GM12878 (cell line): ENCODE data around the gene DISC1. TPM values are rescaled to one million over a fixed set of nuclear protein-coding genes. Genes with fewer than 3 reads are reported as not detected.

ENCODE experiments used
- ATAC-seq: fragments of 200-7000 bp; cut with Tn5 transposase; 3 replicates; pipeline ENCODE4 v1.9.1; 2020; ENCODE audit warnings: mild to moderate bottlenecking, moderate library complexity
- BruUV-seq: library from RNA; stranded (reverse); fragments of 400-500 nt; replicated peaks from 2 replicates; lab custom pipeline; 2021; lab: Mats Ljungman, UMichigan
- CTCF ChIA-PET: fragments of 300-600 bp; sonication (Branson Sonifier 250); formaldehyde crosslinking; extraction: SDS; loops from one replicate; lab custom pipeline; 2021; ENCODE audit warnings: inconsistent platforms; lab: Yijun Ruan, JAX
- POLR2A ChIA-PET: fragments of 350-600 bp; formaldehyde crosslinking; extraction: SDS; loops from one replicate; lab custom pipeline; 2021; ENCODE audit warnings: inconsistent platforms; lab: Charles Lee
- RAD21 ChIA-PET: fragments of 300-600 bp; sonication (Branson Sonifier 250); formaldehyde crosslinking; loops from one replicate; lab custom pipeline; 2023; ENCODE audit warnings: antibody characterized with exemption; ENCODE audit not compliant: unreplicated experiment; lab: Charles Lee
- SMC1A ChIA-PET: fragments of 300-600 bp; sonication (Branson Sonifier 250); formaldehyde crosslinking; loops from one replicate; lab custom pipeline; 2023; ENCODE audit not compliant: unreplicated experiment, uncharacterized antibody; lab: Charles Lee
- DNase-seq: peaks from one replicate; pipeline ENCODE4 v3.0.0-alpha.2; 2011; ENCODE audit warnings: low read depth, low spot score
- FAIRE-seq: peaks from 3 replicates; lab custom pipeline; 2011; peaks lifted over from hg19 to GRCh38; lab: Jason Lieb, UNC
- H2AFZ ChIP-seq: 2 replicates; pipeline ENCODE4 v1.6.0; 2011; ENCODE audit warnings: low read depth, low read length, control low read depth; ENCODE audit not compliant: control insufficient read depth
- H3K27ac ChIP-seq: 2 replicates; pipeline ENCODE4 v1.5.1; 2011; ENCODE audit warnings: control low read depth; ENCODE audit not compliant: control insufficient read depth, insufficient read depth
- H3K27me3 ChIP-seq, 2 experiments: replicated peaks in 1 of 2; 2 replicates each; pipeline versions ENCODE4 v1.6.0 to v1.6.1; 2011; ENCODE audit warnings: low read length in 1 of 2; ENCODE audit not compliant: control insufficient read depth in 2 of 2, insufficient read depth in 2 of 2
- H3K36me3 ChIP-seq, 2 experiments: 2 replicates each; pipeline ENCODE4 v1.5.1; 2011; ENCODE audit warnings: low read length in 1 of 2; ENCODE audit not compliant: control insufficient read depth in 2 of 2, insufficient read depth in 2 of 2
- H3K4me1 ChIP-seq: 2 replicates; pipeline ENCODE4 v1.6.1; 2011; ENCODE audit warnings: mild to moderate bottlenecking, low read length, moderate library complexity, mixed read lengths; ENCODE audit not compliant: control insufficient read depth, insufficient read depth
- H3K4me2 ChIP-seq: 2 replicates; pipeline ENCODE4 v1.6.0; 2011; ENCODE audit warnings: control low read depth; ENCODE audit not compliant: control insufficient read depth, insufficient read depth
- H3K4me3 ChIP-seq: fragments of 200-600 bp; sonication (generic); 2 replicates; pipeline ENCODE4 v1.5.1; 2016
- H3K79me2 ChIP-seq: 2 replicates; pipeline ENCODE4 v1.6.0; 2011; ENCODE audit warnings: low read length; ENCODE audit not compliant: control insufficient read depth, insufficient read depth
- H3K9ac ChIP-seq: 2 replicates; pipeline ENCODE4 v1.8.0; 2011; ENCODE audit warnings: low read length, control low read depth, mixed read lengths; ENCODE audit not compliant: control insufficient read depth, insufficient read depth
- H3K9me3 ChIP-seq: replicated peaks from 3 replicates; pipeline ENCODE4 v1.5.1; 2011; ENCODE audit warnings: mild to moderate bottlenecking, low read length; ENCODE audit not compliant: control insufficient read depth, insufficient read depth
- H4K20me1 ChIP-seq: 2 replicates; pipeline ENCODE4 v1.6.0; 2011; ENCODE audit not compliant: control insufficient read depth, insufficient read depth
- PAX8 ChIP-seq: fragments of 450-650 bp; IDR thresholded peaks from 2 replicates; pipeline ENCODE4 v1.6.1; 2017; ENCODE audit warnings: mild to moderate bottlenecking, moderate library complexity
- RAD51 ChIP-seq: fragments of 450-650 bp; IDR thresholded peaks from 2 replicates; pipeline ENCODE4 v1.6.1; 2016; ENCODE audit warnings: moderate library complexity, mild to moderate bottlenecking, inconsistent platforms
- RCOR1 ChIP-seq: conservative IDR thresholded peaks from 2 replicates; pipeline ENCODE4 v1.6.1; 2012; ENCODE audit warnings: low read depth, low read length, improper control_type of control experiment
- SIN3A ChIP-seq: IDR thresholded peaks from 2 replicates; pipeline ENCODE4 v1.6.1; 2012; ENCODE audit warnings: low read depth, low read length, improper control_type of control experiment
- WGBS: methylation state at CpG from one replicate; pipeline ENCODE4 v1.1.6; 2016; ENCODE audit warnings: low lambda C conversion rate; ENCODE audit not compliant: insufficient replicate concordance, insufficient coverage; ENCODE audit errors: missing lambda C conversion rate; 5-methylcytosine and 5-hydroxymethylcytosine counted together
- in situ Hi-C: fragments of 300-500 bp; cut with MboI; formaldehyde crosslinking; loops from 9 replicates; pipeline ENCODE4 v1.14.3; 2018; ENCODE audit warnings: mixed read lengths
- intact Hi-C: fragments of 100-400 bp; cut with micrococcal nuclease; formaldehyde crosslinking; loops from one replicate; pipeline ENCODE4 v1.14.2; 2022; ENCODE audit not compliant: unreplicated experiment
- polyA plus RNA-seq, 11 experiments: library from polyadenylated mRNA; depleted of rRNA in 4 of 11; unstranded in 6 of 11; stranded (reverse) in 5 of 11; fragments of >200 nt; fragmentation: Nextera tagmentation in 4 of 11; fragmentation: Illumina TruSeq in 1 of 11; extraction: Ambion mirVana in 4 of 11; extraction: Trizol in 1 of 11; gene quantifications; 1 replicate in 1 of 11; 2 replicates in 10 of 11; pipeline versions ENCODE4 v1.2.1 to v1.2.3, GENCODE V29; 2011 to 2016; ENCODE audit warnings: inconsistent platforms in 2 of 11, missing spikeins in 2 of 11, low read depth in 1 of 11
- total RNA-seq, 4 experiments: library from RNA; depleted of rRNA in 3 of 4; stranded (reverse); fragments of >200 nt in 3 of 4; fragmentation: Illumina TruSeq in 1 of 4; extraction: Trizol in 1 of 4; gene quantifications; 2 replicates each; pipeline versions ENCODE4 v1.2.1 to v1.2.3, GENCODE V29; 2013 to 2021

DISC1 gene
- total and polyA plus RNA-seq, 10 of the 15 experiments (the other 5 are each of a cell fraction or from before 2014, with no cell fraction given), result 0.05 to 0.72 (median 0.19) TPM; not detected in 1

DNA sequence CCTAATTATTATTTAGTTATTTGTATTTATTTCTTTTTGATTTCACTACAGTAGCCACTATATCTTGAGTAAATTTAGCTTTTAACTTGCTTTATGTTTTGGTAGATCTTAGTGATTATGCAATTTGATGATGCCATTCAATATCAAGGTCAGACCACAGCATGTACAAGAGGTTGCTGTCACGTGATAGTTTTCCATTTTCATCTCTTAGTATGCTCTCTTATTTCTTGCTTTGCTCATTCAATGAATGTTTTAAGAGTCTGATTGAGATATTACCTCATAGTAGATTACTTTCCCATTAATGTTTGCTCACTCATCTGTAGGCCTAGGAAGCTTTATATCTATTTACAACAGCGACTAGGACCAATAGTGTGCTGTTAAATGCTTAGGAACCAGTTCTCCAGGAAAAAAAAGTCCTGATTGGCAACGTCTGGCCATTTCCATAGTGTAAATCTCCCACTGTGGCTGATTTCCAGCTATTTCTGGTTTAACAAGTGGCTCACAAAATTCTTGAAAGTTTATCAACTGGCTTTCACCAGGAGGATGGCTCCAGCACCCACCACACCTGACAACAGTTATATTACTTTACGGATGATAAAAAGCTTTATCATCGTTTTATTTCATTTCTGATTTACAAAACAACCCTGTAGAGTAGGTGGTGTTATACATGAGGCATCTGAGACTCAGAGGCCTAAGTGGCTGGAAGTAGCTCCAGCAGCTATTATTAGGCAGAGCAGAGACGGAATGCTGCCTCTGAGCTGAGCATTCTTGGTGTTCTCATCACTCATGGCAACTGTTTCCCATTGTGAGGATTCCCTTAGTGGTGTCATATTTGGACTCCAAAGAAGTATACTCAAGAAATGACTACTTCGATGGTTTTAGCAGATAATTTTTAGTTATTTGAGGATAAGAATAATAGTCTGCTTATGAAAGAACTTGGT, 235.2 kb downstream of the DISC1 start:
- Histone ChIP-seq H3K27ac (no peak overlapping the region), H3K9me3 (no peaks in the 10 kb centered on the region), H3K4me2 (no peak overlapping the region), H3K27me3 (no peaks in the 10 kb centered on the region; a peak in 1 of 4 replicates), H3K4me3 (no peak overlapping the region), H3K79me2 (no peaks in the 10 kb centered on the region), H2AFZ (no peak overlapping the region), H4K20me1 (no peaks in the 10 kb centered on the region), H3K36me3 (no peaks in the 10 kb centered on the region), H3K4me1 (no peaks in the 10 kb centered on the region), H3K9ac (no peak overlapping the region)
- no peak for FAIRE-seq
- ChIA-PET CTCF (no interaction called here), POLR2A (no interaction called here), RAD21 (no interaction called here), SMC1A (no interaction called here)
- 13% methylated on average over 7 of the region's 7 CpGs for WGBS
- BruUV-seq, result no TSS peak
- intact Hi-C loops, result no loop called here
- no peak for ATAC-seq
- no peak for DNase-seq
- in situ Hi-C loops, result no loop called here
- TF ChIP-seq SIN3A, result no peak
- peak; percentile 58; the same call in 1 of the 2 replicates for TF ChIP-seq RAD51

GRCh38 chr1:231862611-231863010, 236.0 kb downstream of the DISC1 start:
- Histone ChIP-seq H3K27ac (no peak overlapping the region), H4K20me1 (no peaks in the 10 kb centered on the region), H3K4me2 (no peak overlapping the region), H3K9ac (no peak overlapping the region), H3K27me3 (no peaks in the 10 kb centered on the region; a peak in 1 of 4 replicates), H3K9me3 (no peaks in the 10 kb centered on the region), H3K4me3 (no peak overlapping the region), H3K4me1 (no peaks in the 10 kb centered on the region), H3K36me3 (no peaks in the 10 kb centered on the region), H3K79me2 (no peaks in the 10 kb centered on the region), H2AFZ (no peak overlapping the region)
- DNase-seq (no peak), FAIRE-seq (no peak), ATAC-seq (no peak)
- no TSS peak for BruUV-seq
- ChIA-PET POLR2A (no interaction called here), CTCF (no interaction called here), SMC1A (no interaction called here), RAD21 (no interaction called here)
- intact Hi-C loops (no loop called here), in situ Hi-C loops (no loop called here)
- WGBS, result 0% methylated on average over 2 of the region's 2 CpGs
- TF ChIP-seq RCOR1, result no peak
- TF ChIP-seq RAD51, result no peak
- no peak for TF ChIP-seq PAX8
